ENCODE measurements around the gene ITPRIP.
A peak's percentile ranks its signal among the peaks of the same experiment; 100 is the strongest.

Gene ITPRIP

GRCh38 chr10:104304356-104304745 lies 33.9 kb downstream of the ITPRIP start:
- no peak for FAIRE-seq

GRCh38 chr10:104303594-104304355 lies 34.5 kb downstream of the ITPRIP start:
- FAIRE-seq: no peak

GRCh38 chr10:104301907-104302690 lies 36.2 kb downstream of the ITPRIP start:
- no peak for FAIRE-seq

GRCh38 chr10:104300736-104301292 lies 37.5 kb downstream of the ITPRIP start:
- FAIRE-seq: no peak

- no peak for FAIRE-seq
These were observed 38.1 kb downstream of the ITPRIP start for GRCh38 chr10:104300002-104300735.

- FAIRE-seq: no peak
These were observed 39.0 kb downstream of the ITPRIP start for GRCh38 chr10:104299031-104299904.

- no peak for FAIRE-seq
These were observed 40.3 kb downstream of the ITPRIP start for GRCh38 chr10:104297697-104298660.

- FAIRE-seq: no peak
These were observed 41.4 kb downstream of the ITPRIP start for GRCh38 chr10:104296687-104297436.

GRCh38 chr10:104293781-104294321 lies 44.4 kb downstream of the ITPRIP start:
- FAIRE-seq: no peak

GRCh38 chr10:104293011-104293410 lies 45.3 kb downstream of the ITPRIP start:
- no peak for FAIRE-seq

- FAIRE-seq: peak; percentile 91
These were observed 46.8 kb downstream of the ITPRIP start for GRCh38 chr10:104291439-104291951.

- no peak for FAIRE-seq
These were observed 49.9 kb downstream of the ITPRIP start for GRCh38 chr10:104288355-104288754.

GRCh38 chr10:104286939-104287338 lies 51.3 kb downstream of the ITPRIP start:
- no peak for FAIRE-seq

GRCh38 chr10:104284846-104285245 lies 53.4 kb downstream of the ITPRIP start:
- no peak for FAIRE-seq

GRCh38 chr10:104281694-104282093 lies 56.6 kb downstream of the ITPRIP start:
- no peak for FAIRE-seq

GRCh38 chr10:104279550-104280259 lies 58.6 kb downstream of the ITPRIP start:
- FAIRE-seq: no peak

- no peak for FAIRE-seq
These were observed 60.5 kb downstream of the ITPRIP start for GRCh38 chr10:104277785-104278184.

- no peak for FAIRE-seq
These were observed 62.1 kb downstream of the ITPRIP start for GRCh38 chr10:104276192-104276591.

Measured in G401.6 (cell line).